GM21367 (cell line): Measurements from ENCODE around the gene NCOR1.

ENCODE experiments used
- ATAC-seq: cut with Tn5 transposase; IDR thresholded peaks from one replicate; pipeline ENCODE4 v1.9.1; 2021; ENCODE audit not compliant: unreplicated experiment

Gene NCOR1

GRCh38 chr17:15981646-15982580 is 233.4 kb downstream of the NCOR1 start:
- ATAC-seq: no peak

DNA sequence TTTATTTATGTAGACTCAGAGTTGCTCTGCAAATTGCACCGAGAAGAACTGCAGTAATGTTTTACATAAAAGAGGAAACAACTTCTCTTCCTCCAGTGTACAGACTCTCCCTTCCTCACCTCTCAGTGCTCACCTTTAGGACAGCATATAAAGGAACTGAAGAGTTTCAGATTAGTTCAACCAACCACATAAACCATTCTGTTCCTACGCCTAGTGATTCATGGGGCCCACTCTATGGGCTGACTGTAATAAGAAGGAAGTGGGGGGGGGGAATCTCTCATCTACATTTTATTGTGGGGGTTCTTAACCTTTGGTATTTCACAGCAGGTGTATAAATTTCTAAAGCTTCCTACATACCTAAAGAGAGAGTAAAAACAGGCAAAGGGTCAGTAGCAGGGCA is 234.1 kb downstream of the NCOR1 start:
- peak; percentile 87 for ATAC-seq
